B cell (primary cell): ENCODE data around the gene ARHGAP6. TPM values are rescaled to one million over a fixed set of nuclear protein-coding genes. Genes with fewer than 3 reads are reported as not detected.

Source experiments
- ATAC-seq: fragments of 200-7000 bp; cut with Tn5 transposase; one replicate; pipeline ENCODE4 v1.10.0; 2021; ENCODE audit warnings: low read depth, mild to moderate bottlenecking, moderate number of reproducible peaks, moderate library complexity
- CTCF ChIA-PET: fragments of 350-600 bp; sonication (Branson Sonifier 250); formaldehyde crosslinking; loops from one replicate; lab custom pipeline; 2021; ENCODE audit warnings: antibody characterized with exemption, inconsistent platforms; lab: Charles Lee
- POLR2A ChIA-PET: fragments of 350-600 bp; sonication (Branson Sonifier 250); formaldehyde crosslinking; loops from one replicate; lab custom pipeline; 2021; ENCODE audit warnings: antibody characterized with exemption; lab: Charles Lee
- DNase-seq: peaks from one replicate; pipeline ENCODE4 v3.0.0; 2013
- H2AFZ ChIP-seq: 2 replicates; pipeline ENCODE4 v1.6.1; 2012; ENCODE audit warnings: mild to moderate bottlenecking, low read depth, low read length; ENCODE audit not compliant: insufficient read depth, poor library complexity, severe bottlenecking
- H3K27ac ChIP-seq, 2 donors: 1 replicate in 1 of 2; 2 replicates in 1 of 2; pipeline ENCODE4 v1.5.1; 2012 to 2013; ENCODE audit warnings: low read length in 2 of 2, mild to moderate bottlenecking in 2 of 2, moderate library complexity in 1 of 2
- H3K27me3 ChIP-seq, 4 experiments: fragments of 200-600 bp in 1 of 4; sonication (generic) in 1 of 4; replicated peaks in 1 of 4; 1 replicate in 2 of 4; 2 replicates in 2 of 4; pipeline versions ENCODE4 v1.6.1 to v1.7.0; 2013 to 2016; ENCODE audit warnings: low read length in 3 of 4, mild to moderate bottlenecking in 2 of 4, mixed read lengths in 1 of 4, moderate library complexity in 1 of 4; ENCODE audit not compliant: insufficient read depth in 4 of 4, control insufficient read depth in 3 of 4; ENCODE audit errors: control extremely low read depth in 1 of 4
- H3K36me3 ChIP-seq, 2 experiments: replicated peaks in 1 of 2; 1 replicate in 1 of 2; 2 replicates in 1 of 2; pipeline versions ENCODE4 v1.6.1 to v1.7.1; 2013; ENCODE audit warnings: low read length in 1 of 2; ENCODE audit not compliant: insufficient read depth in 2 of 2, control insufficient read depth in 1 of 2; ENCODE audit errors: control extremely low read depth in 1 of 2, extremely low read depth in 1 of 2
- H3K4me1 ChIP-seq, 2 donors: fragments of 200-600 bp in 1 of 2; sonication (generic) in 1 of 2; 1 replicate in 1 of 2; 2 replicates in 1 of 2; pipeline versions ENCODE4 v1.5.1 to v1.6.1; 2013 to 2017; ENCODE audit warnings: low read length in 2 of 2; ENCODE audit not compliant: control insufficient read depth in 2 of 2, insufficient read depth in 2 of 2
- H3K4me2 ChIP-seq: replicated peaks from 2 replicates; pipeline ENCODE3; 2012; ENCODE audit warnings: mild to moderate bottlenecking, low read depth, low read length; ENCODE audit not compliant: poor library complexity, severe bottlenecking
- H3K4me3 ChIP-seq, 5 experiments: fragments of 200-600 bp in 1 of 5; sonication (generic) in 1 of 5; 1 replicate in 3 of 5; 2 replicates in 2 of 5; pipeline versions ENCODE4 v1.5.1 to v1.7.0; 2011 to 2016; ENCODE audit warnings: low read length in 4 of 5, mild to moderate bottlenecking in 4 of 5, low read depth in 2 of 5, control low read depth in 1 of 5, moderate library complexity in 1 of 5; ENCODE audit not compliant: insufficient read depth in 1 of 5; ENCODE audit errors: control extremely low read depth in 1 of 5, extremely low read depth in 1 of 5
- H3K79me2 ChIP-seq: fragments of 200-600 bp; sonication (generic); one replicate; pipeline ENCODE4 v1.6.0; 2016; ENCODE audit warnings: low read length; ENCODE audit not compliant: control insufficient read depth, insufficient read depth
- H3K9ac ChIP-seq: fragments of 200-600 bp; sonication (generic); 2 replicates; pipeline ENCODE4 v1.6.1; 2017; ENCODE audit warnings: mild to moderate bottlenecking, low read length, moderate library complexity
- H3K9me3 ChIP-seq, 3 donors: one replicate each; pipeline versions ENCODE4 v1.6.1 to v1.7.1; 2013; ENCODE audit warnings: low read length in 2 of 3; ENCODE audit not compliant: control insufficient read depth in 2 of 3, insufficient read depth in 1 of 3; ENCODE audit errors: control extremely low read depth in 1 of 3
- H4K20me1 ChIP-seq: 2 replicates; pipeline ENCODE4 v1.6.0; 2012; ENCODE audit warnings: mild to moderate bottlenecking, low read length; ENCODE audit not compliant: insufficient read depth, control insufficient read depth, poor library complexity, severe bottlenecking
- H3K27ac Mint-ChIP-seq: one replicate; pipeline ENCODE4 v1.8.0; 2021; ENCODE audit warnings: mixed read lengths
- H3K27me3 Mint-ChIP-seq: one replicate; pipeline ENCODE4 v1.8.0; 2021; ENCODE audit warnings: mixed read lengths
- H3K4me1 Mint-ChIP-seq: one replicate; pipeline ENCODE4 v1.8.0; 2021; ENCODE audit warnings: mixed read lengths
- H3K4me3 Mint-ChIP-seq: one replicate; pipeline ENCODE4 v1.8.0; 2021; ENCODE audit warnings: mixed read lengths
- H3K9me3 Mint-ChIP-seq: one replicate; pipeline ENCODE4 v1.8.0; 2022; ENCODE audit warnings: mixed read lengths; ENCODE audit not compliant: insufficient read depth
- CTCF ChIP-seq: fragments of 200-600 bp; IDR thresholded peaks from one replicate; pipeline ENCODE4 v1.8.0; 2022; ENCODE audit warnings: antibody characterized with exemption, mild to moderate bottlenecking
- EZH2 ChIP-seq: IDR thresholded peaks from 2 replicates; pipeline ENCODE4 v1.6.1; 2012; ENCODE audit warnings: borderline replicate concordance, low read depth, mild to moderate bottlenecking, moderate library complexity, low read length; ENCODE audit not compliant: insufficient read depth, poor library complexity, severe bottlenecking
- WGBS: methylation state at CpG from one replicate; pipeline ENCODE4 v1.1.5; 2013; ENCODE audit warnings: missing lambda C conversion rate; ENCODE audit not compliant: insufficient coverage; 5-methylcytosine and 5-hydroxymethylcytosine counted together
- intact Hi-C: fragments of 100-400 bp; cut with micrococcal nuclease; formaldehyde crosslinking; loops from one replicate; pipeline ENCODE4 v1.10.0; 2022
- polyA plus RNA-seq: library from polyadenylated mRNA; depleted of rRNA; stranded (reverse); fragments of >200 nt; gene quantifications from 2 replicates; pipeline ENCODE4 v1.2.3, GENCODE V29; 2012
- total RNA-seq, 2 donors: library from RNA; stranded (reverse); fragments of 120-200 nt in 1 of 2; gene quantifications; 1 replicate in 1 of 2; 2 replicates in 1 of 2; pipeline versions ENCODE4 v1.2.3 to v1.2.4, GENCODE V29; 2013 to 2022

Gene ARHGAP6
- total and polyA plus RNA-seq, 2 donors (not counting 1 experiment from before 2014, with no cell fraction given), result 1.6 to 2.6 TPM

GRCh38 chrX:11131146-11131545, 534.6 kb downstream of the ARHGAP6 start:
- CTCF ChIA-PET, result interaction anchor here (2.4 kb wide), 1 partner anchor 941 kb away, joined by 5 read pairs; no protein-coding TSS in a partner anchor
- TF ChIP-seq EZH2, result no peak
- no peak for TF ChIP-seq CTCF
- POLR2A ChIA-PET, result no interaction called here

GRCh38 chrX:11130136-11130535, 535.6 kb downstream of the ARHGAP6 start:
- H3K27me3 Mint-ChIP-seq, result no peaks in the 10 kb centered on the region
- DNase-seq (no peak), ATAC-seq (no peak)
- Histone ChIP-seq H3K9ac (no peak overlapping the region), H3K36me3 (no peaks in the 10 kb centered on the region), H3K4me3 (no peak overlapping the region), H4K20me1 (no peaks in the 10 kb centered on the region), H3K9me3 (no peaks in the 10 kb centered on the region), H3K79me2 (no peaks in the 10 kb centered on the region), H2AFZ (no peak overlapping the region), H3K4me2 (no peak overlapping the region), H3K4me1 (no peaks in the 10 kb centered on the region), H3K27me3 (no peaks in the 10 kb centered on the region), H3K27ac (no peak overlapping the region)
- WGBS, result 100% methylated on average over 1 of the region's 3 CpGs
- peaks cover 2% of the 10 kb centered on the region for H3K4me1 Mint-ChIP-seq
- TF ChIP-seq EZH2, result no peak
- no peak for TF ChIP-seq CTCF
- ChIA-PET POLR2A (no interaction called here), CTCF (interaction anchor here (2.4 kb wide), 1 partner anchor 940 kb away, joined by 5 read pairs; no protein-coding TSS in a partner anchor)
- intact Hi-C loops, result no loop called here
- no peaks in the 10 kb centered on the region for H3K9me3 Mint-ChIP-seq
- no peak overlapping the region for H3K4me3 Mint-ChIP-seq
- no peak overlapping the region for H3K27ac Mint-ChIP-seq

More at GRCh38 chrX:11131146-11131545, 534.6 kb downstream of the ARHGAP6 start:
- Histone ChIP-seq H3K36me3 (no peaks in the 10 kb centered on the region), H3K4me2 (no peak overlapping the region), H3K9ac (no peak overlapping the region), H4K20me1 (no peaks in the 10 kb centered on the region), H3K27me3 (no peaks in the 10 kb centered on the region), H3K4me3 (no peak overlapping the region), H3K27ac (no peak overlapping the region), H3K9me3 (no peaks in the 10 kb centered on the region), H3K79me2 (no peaks in the 10 kb centered on the region), H3K4me1 (no peaks in the 10 kb centered on the region), H2AFZ (no peak overlapping the region)
- Mint-ChIP-seq H3K4me1 (peaks cover 2% of the 10 kb centered on the region), H3K27me3 (no peaks in the 10 kb centered on the region), H3K9me3 (no peaks in the 10 kb centered on the region), H3K27ac (no peak overlapping the region), H3K4me3 (no peak overlapping the region)
- ATAC-seq (no peak), DNase-seq (no peak)
- intact Hi-C loops, result no loop called here
